Measurements from ENCODE around the gene APOL1. TPM values are rescaled to one million over a fixed set of nuclear protein-coding genes. Genes with fewer than 3 reads are reported as not detected.

APOL1 gene
- total and polyA plus RNA-seq, 2 of the 4 experiments (the other 2 are of a cell fraction) = 0.36 to 0.77 TPM

DNA sequence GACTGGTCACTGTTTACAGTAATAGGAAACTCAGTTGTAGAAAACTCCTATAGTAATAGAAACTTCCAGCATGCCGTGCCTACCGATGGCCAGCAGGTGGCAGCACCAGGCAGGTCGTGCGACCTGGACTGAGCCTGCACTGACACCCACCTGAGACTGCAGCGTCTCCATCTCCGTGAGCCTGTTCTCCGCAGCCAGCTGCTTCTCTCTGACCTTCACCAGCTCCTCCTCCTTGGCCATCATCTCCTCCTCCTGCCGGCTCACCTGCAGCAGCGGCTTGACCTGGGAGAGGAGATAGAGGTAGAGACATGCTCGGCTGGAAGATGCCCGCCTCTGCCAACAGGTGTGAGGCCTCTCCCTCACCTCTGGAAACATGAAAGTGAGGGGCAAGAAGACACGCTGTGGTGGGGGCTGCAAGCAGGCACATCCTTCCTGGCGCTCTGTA lies 48.5 kb downstream of the APOL1 start:
- in situ Hi-C loops (cut with MboI; ENCODE audit: low sequenced_read_pairs) = no loop called here
- H2BK15ac ChIP-seq (ENCODE audit: low read depth, low read length) = peak overlapping the region; percentile 34; the same call in 2 of the 3 replicates
- no TSS peak for BruUV-seq (replicated peaks)
- ChIA-PET POLR2A (ENCODE audit: unreplicated experiment) (interaction anchor here (0.9 to 1.0 kb wide), 2 partner anchors 71 to 77 kb away, joined by 5 to 11 read pairs; no protein-coding TSS in a partner anchor), CTCF (interaction anchor here (0.6 to 2.1 kb wide), 4 partner anchors 69 to 168 kb away, joined by 3 to 17 read pairs (median 4); no protein-coding TSS in a partner anchor)
- peak overlapping the region; percentile 31 to 85; a peak in 3 of 4 replicates for H4K8ac ChIP-seq (ENCODE audit: low read depth in 2 of 2, low read length in 2 of 2)
- peak overlapping the region; percentile 91 for H3K4ac ChIP-seq (ENCODE audit: low read depth, low read length)
- peak overlapping the region; percentile 84 for H3K14ac ChIP-seq (replicated peaks; ENCODE audit: low read depth, low read length)
- H3K18ac ChIP-seq (ENCODE audit: low read depth, low read length) = peak overlapping the region; percentile 84
- peak overlapping the region; percentile 58 for H4K5ac ChIP-seq (ENCODE audit: low read depth, low read length)
- H4K20me1 ChIP-seq (ENCODE audit: insufficient read depth, low read length) = peaks cover 93% of the 10 kb centered on the region
- H3K4me1 ChIP-seq (ENCODE audit: control insufficient read depth, insufficient read depth, low read length) = peaks cover 21% of the 10 kb centered on the region
- H4K91ac ChIP-seq (ENCODE audit: insufficient read depth, low read depth, low read length) = peak overlapping the region; percentile 88
- peak overlapping the region; percentile 30 for H3K4me2 ChIP-seq (ENCODE audit: low read depth, low read length)
- H2BK5ac ChIP-seq (ENCODE audit: low read depth, low read length, poor library complexity, severe bottlenecking) = peak overlapping the region; percentile 99
- no peaks in the 10 kb centered on the region for H3K9me3 ChIP-seq (ENCODE audit: control insufficient read depth, insufficient read depth, low read length)
- H2AFZ ChIP-seq (replicated peaks; ENCODE audit: low read length, poor library complexity) = peak overlapping the region; percentile 52
- H2BK20ac ChIP-seq (ENCODE audit: low read depth, low read length) = peak overlapping the region; percentile 56
- H2BK120ac ChIP-seq (ENCODE audit: low read depth, low read length) = peak overlapping the region; percentile 89
- intact Hi-C loops (cut with micrococcal nuclease) = loop anchor here (1.0 kb wide), 2 partner anchors 84 to 169 kb away; no protein-coding TSS in a partner anchor
- peak overlapping the region; percentile 58 for H3K9ac ChIP-seq (ENCODE audit: low read depth, low read length)
- 0% methylated on average over 4 of the region's 13 CpGs; no CpG with 5 or more reads in 1 of the 2 experiments for WGBS, 2 experiments (ENCODE audit: extremely low coverage in 2 of 2, insufficient read length in 1 of 2)
- peak overlapping the region; percentile 42 for H2AK9ac ChIP-seq (replicated peaks; ENCODE audit: low read depth, low read length, poor library complexity)
- DNase-seq (peak; percentile 73), ATAC-seq (ENCODE audit: low read depth) (peak; percentile 43)
- H3K36me3 ChIP-seq (ENCODE audit: control insufficient read depth, insufficient read depth, low read length) = peaks cover 94% of the 10 kb centered on the region
- no peak overlapping the region for H3K4me3 ChIP-seq (ENCODE audit: insufficient read depth, low read depth, low read length)
- peak overlapping the region; percentile 84 for H3K23ac ChIP-seq (ENCODE audit: low read depth, low read length)
- H3K9me1 ChIP-seq (ENCODE audit: insufficient read depth, low read length) = peaks cover 9% of the 10 kb centered on the region
- dilution Hi-C loops (cut with HindIII; ENCODE audit: low sequenced_read_pairs, unreplicated experiment) = no loop called here
- H3K79me1 ChIP-seq (ENCODE audit: low read depth in 1 of 2, low read length in 2 of 2) = peaks cover 54 to 92% of the 10 kb centered on the region in 2 experiments
- TF ChIP-seq RCOR1 (IDR thresholded peaks at IDR 0.05; ENCODE audit: insufficient replicate concordance, low read length) = no peak
- TF ChIP-seq CHD1 (IDR thresholded peaks at IDR 0.05; ENCODE audit: low read depth, low read length) = no peak
- no peak for TF ChIP-seq MXI1 (IDR thresholded peaks at IDR 0.05; ENCODE audit: borderline replicate concordance, low read depth, low read length)
- TF ChIP-seq, protein P1, sequence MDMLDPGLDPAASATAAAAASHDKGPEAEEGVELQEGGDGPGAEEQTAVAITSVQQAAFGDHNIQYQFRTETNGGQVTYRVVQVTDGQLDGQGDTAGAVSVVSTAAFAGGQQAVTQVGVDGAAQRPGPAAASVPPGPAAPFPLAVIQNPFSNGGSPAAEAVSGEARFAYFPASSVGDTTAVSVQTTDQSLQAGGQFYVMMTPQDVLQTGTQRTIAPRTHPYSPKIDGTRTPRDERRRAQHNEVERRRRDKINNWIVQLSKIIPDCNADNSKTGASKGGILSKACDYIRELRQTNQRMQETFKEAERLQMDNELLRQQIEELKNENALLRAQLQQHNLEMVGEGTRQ (IDR thresholded peaks at IDR 0.05; ENCODE audit: low read depth, low read length) = no peak
- TF ChIP-seq FOS (IDR thresholded peaks at IDR 0.05; ENCODE audit: low read depth, low read length) = no peak
- TF ChIP-seq POLR2A (IDR thresholded peaks at IDR 0.05; ENCODE audit: low read depth, low read length) = peak; percentile 46
- peak; percentile 69 for TF ChIP-seq RAD21 (IDR thresholded peaks at IDR 0.05; ENCODE audit: low read length)
- no peak for TF ChIP-seq CEBPB (IDR thresholded peaks at IDR 0.05; ENCODE audit: low read depth, low read length)
- TF ChIP-seq NFE2L2 (IDR thresholded peaks at IDR 0.05; ENCODE audit: low read depth, low read length) = no peak
- TF ChIP-seq MAFK (IDR thresholded peaks at IDR 0.05; ENCODE audit: low read depth, low read length) = no peak
- peak; percentile 60 for TF ChIP-seq SMC3 (IDR thresholded peaks at IDR 0.05; ENCODE audit: low read depth, low read length)
- TF ChIP-seq MAZ (IDR thresholded peaks at IDR 0.05; ENCODE audit: borderline replicate concordance, low read depth, low read length) = 0 out of 2 replicates have a peak, but pooled peaks have one; percentile 18
- TF ChIP-seq RFX5 (IDR thresholded peaks at IDR 0.05; ENCODE audit: low read depth, low read length) = no peak
- TF ChIP-seq, protein P2, sequence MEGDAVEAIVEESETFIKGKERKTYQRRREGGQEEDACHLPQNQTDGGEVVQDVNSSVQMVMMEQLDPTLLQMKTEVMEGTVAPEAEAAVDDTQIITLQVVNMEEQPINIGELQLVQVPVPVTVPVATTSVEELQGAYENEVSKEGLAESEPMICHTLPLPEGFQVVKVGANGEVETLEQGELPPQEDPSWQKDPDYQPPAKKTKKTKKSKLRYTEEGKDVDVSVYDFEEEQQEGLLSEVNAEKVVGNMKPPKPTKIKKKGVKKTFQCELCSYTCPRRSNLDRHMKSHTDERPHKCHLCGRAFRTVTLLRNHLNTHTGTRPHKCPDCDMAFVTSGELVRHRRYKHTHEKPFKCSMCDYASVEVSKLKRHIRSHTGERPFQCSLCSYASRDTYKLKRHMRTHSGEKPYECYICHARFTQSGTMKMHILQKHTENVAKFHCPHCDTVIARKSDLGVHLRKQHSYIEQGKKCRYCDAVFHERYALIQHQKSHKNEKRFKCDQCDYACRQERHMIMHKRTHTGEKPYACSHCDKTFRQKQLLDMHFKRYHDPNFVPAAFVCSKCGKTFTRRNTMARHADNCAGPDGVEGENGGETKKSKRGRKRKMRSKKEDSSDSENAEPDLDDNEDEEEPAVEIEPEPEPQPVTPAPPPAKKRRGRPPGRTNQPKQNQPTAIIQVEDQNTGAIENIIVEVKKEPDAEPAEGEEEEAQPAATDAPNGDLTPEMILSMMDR (conservative IDR thresholded peaks at IDR 0.05; ENCODE audit: low read depth, low read length) = peak; percentile 75
- peak overlapping the region; percentile 58 for H3K56ac ChIP-seq (ENCODE audit: extremely low read depth, insufficient read depth, low read length)
- H3K27ac ChIP-seq (ENCODE audit: insufficient read depth, low read length) = peak overlapping the region; percentile 94
- H2AK5ac ChIP-seq (ENCODE audit: low read depth, low read length) = peak overlapping the region; percentile 93
- H3K27me3 ChIP-seq (ENCODE audit: control insufficient read depth, insufficient read depth, low read length) = no peaks in the 10 kb centered on the region

All from IMR-90 (cell line).